ENCODE results near the gene LLGL1. TPM values are rescaled to one million over a fixed set of nuclear protein-coding genes. Genes with fewer than 3 reads are reported as not detected.

Gene LLGL1
- total and polyA plus RNA-seq, 2 donors (not counting 3 experiments of a cell fraction or from before 2014, with no cell fraction given) = 34.9 to 47.1 TPM

DNA sequence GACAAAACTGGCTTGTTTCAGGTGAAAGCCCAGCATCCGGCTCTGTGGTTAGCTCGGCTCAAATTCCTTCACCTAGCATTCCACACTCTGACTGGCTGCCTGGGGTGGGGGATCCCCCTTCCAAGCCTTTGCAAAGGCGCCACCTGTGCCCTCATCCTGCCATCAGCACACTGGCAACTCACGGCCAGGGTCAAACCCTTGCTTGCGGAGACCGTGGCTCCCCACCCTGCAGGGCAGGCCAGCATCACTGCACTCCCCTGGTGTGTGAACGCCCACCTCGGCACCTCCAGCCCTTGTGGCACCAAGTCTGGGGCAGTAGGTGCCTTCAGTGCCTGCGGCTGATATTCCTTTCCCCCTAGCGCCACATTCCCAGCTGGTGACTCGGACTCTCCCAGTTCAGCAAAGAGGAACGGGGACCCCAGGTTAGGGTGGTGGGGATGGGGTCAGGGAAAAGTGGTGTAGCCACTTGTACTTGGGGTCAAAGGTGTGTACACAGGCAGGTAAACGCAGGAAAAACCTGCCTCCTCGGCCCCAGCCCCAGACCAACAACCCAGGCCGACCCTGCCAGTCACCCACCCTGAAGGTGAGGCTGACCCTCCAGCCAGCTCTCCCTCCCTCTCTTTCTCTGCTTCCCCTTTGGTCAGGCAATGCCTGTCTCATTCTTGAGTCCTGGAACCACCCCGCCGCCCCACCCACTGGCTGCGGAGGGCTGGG lies 32.0 kb downstream of the LLGL1 start:
- no peaks in the 10 kb centered on the region for H3K9me1 ChIP-seq (replicated peaks; ENCODE audit: control insufficient read depth, extremely low read depth, insufficient read depth, low read length)
- peak overlapping the region; percentile 79 for H2AFZ ChIP-seq (ENCODE audit: low read depth, low read length)
- peak overlapping the region; percentile 26 for H3K4me2 ChIP-seq (ENCODE audit: insufficient read depth, low read length)
- peaks cover 23% of the 10 kb centered on the region for H3K79me2 ChIP-seq (ENCODE audit: control insufficient read depth, insufficient read depth, low read length)
- peaks cover 4 to 38% of the 10 kb centered on the region in 2 experiments for H3K36me3 ChIP-seq (ENCODE audit: control insufficient read depth in 2 of 2, extremely low read depth in 1 of 2, insufficient read depth in 2 of 2, low read length in 2 of 2)
- peaks cover 14% of the 10 kb centered on the region for H3K4me1 ChIP-seq (ENCODE audit: control insufficient read depth, extremely low read depth, insufficient read depth, low read length)
- BruUV-seq (replicated peaks) = TSS peak; percentile 9
- H4K20me1 ChIP-seq (replicated peaks; ENCODE audit: control insufficient read depth, extremely low read depth, insufficient read depth, low read length) = no peaks in the 10 kb centered on the region
- no peaks in the 10 kb centered on the region for H3K27me3 ChIP-seq (ENCODE audit: control insufficient read depth in 2 of 2, insufficient read depth in 2 of 2, low read length in 2 of 2)
- no peak for FAIRE-seq
- TF ChIP-seq POLR2A (IDR thresholded peaks at IDR 0.05; ENCODE audit: low read depth, low read length) (no peak), JUN (IDR thresholded peaks at IDR 0.05; ENCODE audit: borderline replicate concordance, insufficient read depth, insufficient read length, low read depth) (no peak), FOS (IDR thresholded peaks at IDR 0.05; ENCODE audit: borderline replicate concordance, insufficient read depth, low read length) (no peak), POLR2AphosphoS5 (IDR thresholded peaks at IDR 0.05; ENCODE audit: insufficient read depth, low read depth, low read length) (no peak), EZH2 (IDR thresholded peaks at IDR 0.05; ENCODE audit: borderline replicate concordance, low read depth, low read length, severe bottlenecking) (no peak), MYC (IDR thresholded peaks at IDR 0.05; ENCODE audit: low read depth, low read length) (no peak), GATA2 (IDR thresholded peaks at IDR 0.05; ENCODE audit: insufficient read depth, insufficient read length, low read depth, low read length) (no peak)
- TF ChIP-seq, protein P1, sequence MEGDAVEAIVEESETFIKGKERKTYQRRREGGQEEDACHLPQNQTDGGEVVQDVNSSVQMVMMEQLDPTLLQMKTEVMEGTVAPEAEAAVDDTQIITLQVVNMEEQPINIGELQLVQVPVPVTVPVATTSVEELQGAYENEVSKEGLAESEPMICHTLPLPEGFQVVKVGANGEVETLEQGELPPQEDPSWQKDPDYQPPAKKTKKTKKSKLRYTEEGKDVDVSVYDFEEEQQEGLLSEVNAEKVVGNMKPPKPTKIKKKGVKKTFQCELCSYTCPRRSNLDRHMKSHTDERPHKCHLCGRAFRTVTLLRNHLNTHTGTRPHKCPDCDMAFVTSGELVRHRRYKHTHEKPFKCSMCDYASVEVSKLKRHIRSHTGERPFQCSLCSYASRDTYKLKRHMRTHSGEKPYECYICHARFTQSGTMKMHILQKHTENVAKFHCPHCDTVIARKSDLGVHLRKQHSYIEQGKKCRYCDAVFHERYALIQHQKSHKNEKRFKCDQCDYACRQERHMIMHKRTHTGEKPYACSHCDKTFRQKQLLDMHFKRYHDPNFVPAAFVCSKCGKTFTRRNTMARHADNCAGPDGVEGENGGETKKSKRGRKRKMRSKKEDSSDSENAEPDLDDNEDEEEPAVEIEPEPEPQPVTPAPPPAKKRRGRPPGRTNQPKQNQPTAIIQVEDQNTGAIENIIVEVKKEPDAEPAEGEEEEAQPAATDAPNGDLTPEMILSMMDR (IDR thresholded peaks at IDR 0.05; ENCODE audit: extremely low read depth in 1 of 2, insufficient read depth in 1 of 2, low read depth in 1 of 2, low read length in 2 of 2) = no peak
- TF ChIP-seq, protein P2, sequence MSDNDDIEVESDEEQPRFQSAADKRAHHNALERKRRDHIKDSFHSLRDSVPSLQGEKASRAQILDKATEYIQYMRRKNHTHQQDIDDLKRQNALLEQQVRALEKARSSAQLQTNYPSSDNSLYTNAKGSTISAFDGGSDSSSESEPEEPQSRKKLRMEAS (IDR thresholded peaks at IDR 0.05; ENCODE audit: insufficient read depth, insufficient read length) = no peak
- dilution Hi-C loops (cut with MboI; ENCODE audit: extremely low pct_ligation_motif_present, low sequenced_read_pairs) (no loop called here), intact Hi-C loops (cut with micrococcal nuclease) (no loop called here)
- H3K9me3 ChIP-seq (replicated peaks; ENCODE audit: control insufficient read depth, insufficient read depth, low read length) = no peaks in the 10 kb centered on the region
- ChIA-PET POLR2A (no interaction called here), CTCF (interaction anchor here (2.5 kb wide), 1 partner anchor 9 kb away, joined by 12 read pairs; no protein-coding TSS in a partner anchor)
- H3K9ac ChIP-seq (replicated peaks; ENCODE audit: extremely low read depth, insufficient read depth, low read length) = peak overlapping the region; percentile 82
- no peak for DNase-seq (ENCODE audit: low read depth, low spot score)
- peak overlapping the region; percentile 85 for H3K27ac ChIP-seq (ENCODE audit: insufficient read depth, low read depth, low read length)
- H3K4me3 ChIP-seq (replicated peaks in 1 of 3; ENCODE audit: insufficient read depth in 1 of 3, low read depth in 1 of 3, low read length in 3 of 3) = peak overlapping the region; percentile 66 to 84 (median 82)
